ENCODE data around the gene TOR2A. TPM values are rescaled to one million over a fixed set of nuclear protein-coding genes. Genes with fewer than 3 reads are reported as not detected.

Gene TOR2A
- total and polyA plus RNA-seq, 9 of the 15 experiments (the other 6 are each of a cell fraction or from before 2014, with no cell fraction given) = 0.80 to 25.9 (median 11.1) TPM

- Histone ChIP-seq H4K20me1 (replicated peaks; ENCODE audit: control insufficient read depth, insufficient read depth, low read length) (no peaks in the 10 kb centered on the region), H3K4me2 (ENCODE audit: insufficient read depth, low read length) (no peak overlapping the region), H3K9ac (ENCODE audit: insufficient read depth in 1 of 2, low read depth in 2 of 2, low read length in 2 of 2) (no peak overlapping the region; a peak in 1 of 4 replicates), H3K4me1 (replicated peaks in 1 of 2; ENCODE audit: control insufficient read depth in 2 of 2, insufficient read depth in 2 of 2, low read length in 2 of 2) (peaks cover 29 to 36% of the 10 kb centered on the region in 2 experiments), H3K36me3 (ENCODE audit: control insufficient read depth, insufficient read depth, low read length) (no peaks in the 10 kb centered on the region), H3K9me1 (ENCODE audit: control insufficient read depth, insufficient read depth, low read length) (no peaks in the 10 kb centered on the region), H3K79me2 (ENCODE audit: control insufficient read depth, insufficient read depth, low read length) (no peaks in the 10 kb centered on the region), H2AFZ (ENCODE audit: low read depth, low read length) (no peak overlapping the region), H3K27me3 (ENCODE audit: control insufficient read depth in 2 of 2, insufficient read depth in 2 of 2, low read length in 2 of 2) (no peaks in the 10 kb centered on the region), H3K9me3 (replicated peaks; ENCODE audit: control insufficient read depth, insufficient read depth, low read depth, low read length) (no peaks in the 10 kb centered on the region), H3K4me3 (no peak overlapping the region), H3K27ac (ENCODE audit: extremely low read depth, low read depth, low read length) (no peak overlapping the region)
- in situ Hi-C loops (cut with MboI) = loop anchor here (25.0 kb wide), 1 partner anchor 589 kb away; the partner anchor contains the start of gene URM1
- CTCF ChIA-PET (ENCODE audit: low intra/inter-chr PET ratio) = no interaction called here
- ATAC-seq (no peak), FAIRE-seq (no peak), DNase-seq (ENCODE audit: extremely low read depth in 1 of 4, low spot score in 3 of 4) (no peak)
- intact Hi-C loops (cut with micrococcal nuclease) = no loop called here
- POLR2A ChIA-PET = interaction anchor here (0.5 to 1.3 kb wide), 3 partner anchors 12 to 155 kb away, joined by 3 to 4 read pairs (median 3); partner anchors contain the start of gene CDK9
- TF ChIP-seq ATF3 (IDR thresholded peaks at IDR 0.05) = peak; percentile 41; the same call in 1 of the 2 replicates
- no peak for TF ChIP-seq ATF3 (CRISPR knock-in tag; conservative IDR thresholded peaks at IDR 0.05)
- no peak for TF ChIP-seq TRIM28 (IDR thresholded peaks at IDR 0.05)
- 52% methylated on average over 3 of the region's 3 CpGs for WGBS (ENCODE audit: insufficient coverage, low coverage, missing lambda C conversion rate)
- BruUV-seq (replicated peaks) = no TSS peak
These were observed 38.2 kb upstream of the TOR2A start for GRCh38 chr9:127773272-127773671.

- CTCF ChIA-PET (ENCODE audit: low intra/inter-chr PET ratio) = no interaction called here
- no peaks in the 10 kb centered on the region for H3K79me2 ChIP-seq (ENCODE audit: control insufficient read depth, insufficient read depth, low read length)
- TF ChIP-seq, protein P1, sequence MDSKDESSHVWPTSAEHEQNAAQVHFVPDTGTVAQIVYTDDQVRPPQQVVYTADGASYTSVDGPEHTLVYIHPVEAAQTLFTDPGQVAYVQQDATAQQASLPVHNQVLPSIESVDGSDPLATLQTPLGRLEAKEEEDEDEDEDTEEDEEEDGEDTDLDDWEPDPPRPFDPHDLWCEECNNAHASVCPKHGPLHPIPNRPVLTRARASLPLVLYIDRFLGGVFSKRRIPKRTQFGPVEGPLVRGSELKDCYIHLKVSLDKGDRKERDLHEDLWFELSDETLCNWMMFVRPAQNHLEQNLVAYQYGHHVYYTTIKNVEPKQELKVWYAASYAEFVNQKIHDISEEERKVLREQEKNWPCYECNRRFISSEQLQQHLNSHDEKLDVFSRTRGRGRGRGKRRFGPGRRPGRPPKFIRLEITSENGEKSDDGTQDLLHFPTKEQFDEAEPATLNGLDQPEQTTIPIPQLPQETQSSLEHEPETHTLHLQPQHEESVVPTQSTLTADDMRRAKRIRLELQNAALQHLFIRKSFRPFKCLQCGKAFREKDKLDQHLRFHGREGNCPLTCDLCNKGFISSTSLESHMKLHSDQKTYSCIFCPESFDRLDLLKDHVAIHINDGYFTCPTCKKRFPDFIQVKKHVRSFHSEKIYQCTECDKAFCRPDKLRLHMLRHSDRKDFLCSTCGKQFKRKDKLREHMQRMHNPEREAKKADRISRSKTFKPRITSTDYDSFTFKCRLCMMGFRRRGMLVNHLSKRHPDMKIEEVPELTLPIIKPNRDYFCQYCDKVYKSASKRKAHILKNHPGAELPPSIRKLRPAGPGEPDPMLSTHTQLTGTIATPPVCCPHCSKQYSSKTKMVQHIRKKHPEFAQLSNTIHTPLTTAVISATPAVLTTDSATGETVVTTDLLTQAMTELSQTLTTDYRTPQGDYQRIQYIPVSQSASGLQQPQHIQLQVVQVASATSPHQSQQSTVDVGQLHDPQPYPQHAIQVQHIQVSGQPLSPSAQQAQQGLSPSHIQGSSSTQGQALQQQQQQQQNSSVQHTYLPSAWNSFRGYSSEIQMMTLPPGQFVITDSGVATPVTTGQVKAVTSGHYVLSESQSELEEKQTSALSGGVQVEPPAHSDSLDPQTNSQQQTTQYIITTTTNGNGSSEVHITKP (IDR thresholded peaks at IDR 0.05; ENCODE audit: partially characterized antibody) = no peak
- peak; percentile 80 for TF ChIP-seq RBM25 (IDR thresholded peaks at IDR 0.05; ENCODE audit: low read depth, low read length, severe bottlenecking)
- TF ChIP-seq, protein P2, sequence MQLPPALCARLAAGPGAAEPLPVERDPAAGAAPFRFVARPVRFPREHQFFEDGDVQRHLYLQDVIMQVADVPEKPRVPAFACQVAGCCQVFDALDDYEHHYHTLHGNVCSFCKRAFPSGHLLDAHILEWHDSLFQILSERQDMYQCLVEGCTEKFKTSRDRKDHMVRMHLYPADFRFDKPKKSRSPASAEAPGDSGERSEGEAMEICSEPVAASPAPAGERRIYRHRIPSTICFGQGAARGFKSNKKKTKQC (CRISPR knock-in tag; IDR thresholded peaks at IDR 0.05) = no peak
- TF ChIP-seq U2AF1 (optimal IDR thresholded peaks at IDR 0.05; ENCODE audit: low read depth, low read length) = no peak
- peak; percentile 19 to 47; a peak in 2 of 4 replicates for TF ChIP-seq KDM1A (IDR thresholded peaks at IDR 0.05)
- peak; percentile 61; the same call in 1 of the 2 replicates for TF ChIP-seq ADNP (tag; IDR thresholded peaks at IDR 0.05)
- peak; percentile 92 for TF ChIP-seq BCOR (IDR thresholded peaks at IDR 0.05)
- peak; percentile 55; the same call in 1 of the 2 replicates for TF ChIP-seq ESRRA (IDR thresholded peaks at IDR 0.05; ENCODE audit: borderline replicate concordance, low read depth)
- no peak for TF ChIP-seq NBN (IDR thresholded peaks at IDR 0.05; ENCODE audit: low read depth)
These were observed 37.5 kb upstream of the TOR2A start for GRCh38 chr9:127772603-127773002.

More at GRCh38 chr9:127772603-127773002, 37.5 kb upstream of the TOR2A start:
- in situ Hi-C loops (cut with MboI) = loop anchor here (25.0 kb wide), 1 partner anchor 590 kb away; the partner anchor contains the start of gene URM1
- Histone ChIP-seq H3K27me3 (ENCODE audit: control insufficient read depth in 2 of 2, insufficient read depth in 2 of 2, low read length in 2 of 2) (no peaks in the 10 kb centered on the region), H4K20me1 (replicated peaks; ENCODE audit: control insufficient read depth, insufficient read depth, low read length) (no peaks in the 10 kb centered on the region), H3K4me2 (ENCODE audit: insufficient read depth, low read length) (no peak overlapping the region), H3K27ac (ENCODE audit: extremely low read depth, low read depth, low read length) (no peak overlapping the region), H3K36me3 (ENCODE audit: control insufficient read depth, insufficient read depth, low read length) (no peaks in the 10 kb centered on the region), H2AFZ (ENCODE audit: low read depth, low read length) (no peak overlapping the region), H3K9me3 (replicated peaks; ENCODE audit: control insufficient read depth, insufficient read depth, low read depth, low read length) (no peaks in the 10 kb centered on the region), H3K9me1 (ENCODE audit: control insufficient read depth, insufficient read depth, low read length) (no peaks in the 10 kb centered on the region), H3K4me1 (replicated peaks in 1 of 2; ENCODE audit: control insufficient read depth in 2 of 2, insufficient read depth in 2 of 2, low read length in 2 of 2) (peaks cover 29 to 37% of the 10 kb centered on the region in 2 experiments), H3K4me3 (no peak overlapping the region), H3K9ac (ENCODE audit: insufficient read depth in 1 of 2, low read depth in 2 of 2, low read length in 2 of 2) (no peak overlapping the region)
- intact Hi-C loops (cut with micrococcal nuclease) = no loop called here
- BruUV-seq (replicated peaks) = no TSS peak
- FAIRE-seq (no peak), ATAC-seq (no peak), DNase-seq (ENCODE audit: extremely low read depth in 1 of 4, low spot score in 3 of 4) (no peak)
- POLR2A ChIA-PET = interaction anchor here (0.5 to 2.1 kb wide), 5 partner anchors 13 to 155 kb away, joined by 3 to 8 read pairs (median 4); partner anchors contain the start of gene CDK9
- 68% methylated on average over 5 of the region's 5 CpGs for WGBS (ENCODE audit: insufficient coverage, low coverage, missing lambda C conversion rate)
